Left lung (tissue), 10 donors: Measurements from ENCODE around the gene PLXNA2. TPM values are rescaled to one million over a fixed set of nuclear protein-coding genes. Genes with fewer than 3 reads are reported as not detected.
A peak's percentile ranks its signal among the peaks of the same experiment; 100 is the strongest.

Experiments
- ATAC-seq: fragments of 200-7000 bp; cut with Tn5 transposase; one replicate; pipeline ENCODE4 v1.9.1; 2020; ENCODE audit warnings: moderate library complexity
- DNase-seq, 4 donors: peaks; one replicate each; pipeline ENCODE4 v3.0.0-alpha.2; 2013 to 2020
- H3K27ac ChIP-seq, 2 donors: fragments of 200-600 bp; sonication (generic) in 1 of 2; one replicate each; pipeline versions ENCODE4 v1.5.0 to v1.8.0; 2020 to 2021
- H3K27me3 ChIP-seq, 2 donors: fragments of 200-600 bp; sonication (generic) in 1 of 2; one replicate each; pipeline versions ENCODE4 v1.5.0 to v1.8.0; 2020 to 2021
- H3K36me3 ChIP-seq, 2 donors: fragments of 200-600 bp; sonication (generic) in 1 of 2; one replicate each; pipeline versions ENCODE4 v1.5.0 to v1.8.0; 2020 to 2021
- H3K4me1 ChIP-seq, 2 donors: fragments of 200-600 bp; one replicate each; pipeline ENCODE4 v1.8.0; 2021
- H3K4me3 ChIP-seq, 2 donors: fragments of 200-600 bp; sonication (generic) in 1 of 2; one replicate each; pipeline versions ENCODE4 v1.5.0 to v1.8.0; 2020 to 2021; ENCODE audit warnings: mild to moderate bottlenecking in 1 of 2
- H3K9me3 ChIP-seq, 2 donors: fragments of 200-600 bp; sonication (generic) in 1 of 2; one replicate each; pipeline versions ENCODE4 v1.5.0 to v1.8.0; 2020 to 2021
- CTCF ChIP-seq, 2 donors: fragments of 200-600 bp; sonication (generic) in 1 of 2; IDR thresholded peaks; one replicate each; pipeline versions ENCODE4 v1.5.0 to v1.8.0; 2021; ENCODE audit warnings: antibody characterized with exemption in 2 of 2
- intact Hi-C, 2 donors: fragments of 100-400 bp; cut with DNase I; formaldehyde crosslinking; loops; one replicate each; pipeline versions ENCODE4 v1.11.2 to v1.14.2; 2022
- polyA plus RNA-seq, 6 donors: library from polyadenylated mRNA; unstranded; fragments of 120-200 nt; gene quantifications; one replicate each; pipeline ENCODE4 v1.2.1, GENCODE V29; 2013; ENCODE audit not compliant: insufficient read length in 6 of 6
- total RNA-seq, 2 donors: library from RNA; stranded (reverse); fragmentation: NEBNext Ultra II Directional; extraction: Animal tissue kit (Norgen Biotek cat#: 25700); gene quantifications; one replicate each; pipeline ENCODE4 v1.2.1, GENCODE V29; 2021
- donor health status: DM: no; HTN: yes; CAD: no.
- donor health status: DM: no; HTN: no; CAD: no.

Gene PLXNA2
- total and polyA plus RNA-seq, 8 donors = 21.4 to 92.8 (median 34.0) TPM

DNA sequence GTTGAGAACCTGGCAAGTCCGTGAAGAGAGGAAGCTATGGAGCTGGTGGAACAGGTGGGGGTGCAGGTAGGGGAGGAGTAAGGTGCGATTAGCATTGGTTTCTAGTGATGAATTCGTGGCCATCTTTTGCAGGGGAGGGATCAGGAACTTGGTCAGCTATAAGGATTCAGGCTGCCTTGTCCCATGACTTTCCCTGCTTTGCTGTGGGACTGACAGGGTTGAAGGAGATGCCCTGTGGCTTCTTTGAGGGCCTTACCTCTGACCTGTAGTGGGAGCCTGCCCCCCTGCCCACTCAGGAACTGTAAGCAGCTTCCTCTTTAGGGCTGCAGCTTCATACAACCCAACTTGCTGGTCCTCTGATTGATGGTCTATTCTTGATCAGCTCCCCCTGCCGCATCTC is 248.6 kb downstream of the PLXNA2 start:
- Histone ChIP-seq H3K27ac (no peak overlapping the region), H3K36me3 (no peaks in the 10 kb centered on the region), H3K4me3 (no peak overlapping the region), H3K4me1 (peaks cover 5% of the 10 kb centered on the region in 2 donors), H3K27me3 (no peaks in the 10 kb centered on the region), H3K9me3 (no peaks in the 10 kb centered on the region)
- intact Hi-C loops = no loop called here
- TF ChIP-seq CTCF (IDR thresholded peaks at IDR 0.05) = no peak
- ATAC-seq (no peak), DNase-seq (no peak)

GRCh38 chr1:207993477-207994445 is 250.4 kb downstream of the PLXNA2 start:
- H3K4me3 ChIP-seq = no peak overlapping the region
- H3K9me3 ChIP-seq = no peaks in the 10 kb centered on the region
- peak in 1 of 2 donors; percentile 21 for TF ChIP-seq CTCF (IDR thresholded peaks at IDR 0.05)
- peaks cover 5% of the 10 kb centered on the region in 2 donors for H3K4me1 ChIP-seq
- H3K27me3 ChIP-seq = no peaks in the 10 kb centered on the region
- H3K36me3 ChIP-seq = no peaks in the 10 kb centered on the region
- DNase-seq (no peak), ATAC-seq (peak; percentile 20)
- intact Hi-C loops = no loop called here
- H3K27ac ChIP-seq = no peak overlapping the region

GRCh38 chr1:207992677-207993236 is 251.4 kb downstream of the PLXNA2 start:
- H3K27ac ChIP-seq = no peak overlapping the region
- H3K4me3 ChIP-seq = no peak overlapping the region
- intact Hi-C loops = no loop called here
- H3K9me3 ChIP-seq = no peaks in the 10 kb centered on the region
- DNase-seq (peak in 1 of 4 donors; percentile 32), ATAC-seq (no peak)
- peaks cover 3 to 5% of the 10 kb centered on the region in 2 donors for H3K4me1 ChIP-seq
- H3K36me3 ChIP-seq = no peaks in the 10 kb centered on the region
- TF ChIP-seq CTCF (IDR thresholded peaks at IDR 0.05) = no peak
- H3K27me3 ChIP-seq = no peaks in the 10 kb centered on the region

- no peak for TF ChIP-seq CTCF (IDR thresholded peaks at IDR 0.05)
- no peak for DNase-seq
- Histone ChIP-seq H3K36me3 (no peaks in the 10 kb centered on the region), H3K9me3 (no peaks in the 10 kb centered on the region), H3K4me3 (no peak overlapping the region), H3K27ac (no peak overlapping the region), H3K27me3 (no peaks in the 10 kb centered on the region), H3K4me1 (no peaks in the 10 kb centered on the region)
- ATAC-seq = no peak
- intact Hi-C loops = no loop called here
Observed at GRCh38 chr1:207991583-207992026, 252.6 kb downstream of the PLXNA2 start.

- Histone ChIP-seq H3K27ac (no peak overlapping the region), H3K36me3 (no peaks in the 10 kb centered on the region), H3K4me1 (no peaks in the 10 kb centered on the region), H3K4me3 (no peak overlapping the region), H3K9me3 (no peaks in the 10 kb centered on the region), H3K27me3 (no peaks in the 10 kb centered on the region)
- ATAC-seq (no peak), DNase-seq (no peak)
- no peak for TF ChIP-seq CTCF (IDR thresholded peaks at IDR 0.05)
- intact Hi-C loops = no loop called here
Observed at GRCh38 chr1:207990876-207991582, 253.2 kb downstream of the PLXNA2 start.
